Calu3 (cell line): ENCODE results near the gene PSORS1C2. TPM values are rescaled to one million over a fixed set of nuclear protein-coding genes. Genes with fewer than 3 reads are reported as not detected.

Source experiments
- BruUV-seq: library from RNA; stranded (reverse); fragments of 400-500 nt; replicated peaks from 2 replicates; lab custom pipeline; 2021; lab: Mats Ljungman, UMichigan
- CTCF ChIA-PET: fragments of 300-600 bp; sonication (Branson Sonifier 250); formaldehyde crosslinking; loops from one replicate; lab custom pipeline; 2022; ENCODE audit warnings: antibody characterized with exemption; lab: Charles Lee
- DNase-seq: peaks from one replicate; pipeline ENCODE4 v3.0.0; 2022
- H3K27ac Mint-ChIP-seq: one replicate; pipeline ENCODE4 v1.8.0; 2022; ENCODE audit warnings: mixed read lengths; ENCODE audit not compliant: unreplicated experiment
- H3K27me3 Mint-ChIP-seq: one replicate; pipeline ENCODE4 v1.8.0; 2022; ENCODE audit warnings: mixed read lengths; ENCODE audit not compliant: unreplicated experiment
- H3K36me3 Mint-ChIP-seq: one replicate; pipeline ENCODE4 v1.8.0; 2022; ENCODE audit warnings: mild to moderate bottlenecking, moderate library complexity, mixed read lengths; ENCODE audit not compliant: insufficient read depth, unreplicated experiment
- H3K4me1 Mint-ChIP-seq: one replicate; pipeline ENCODE4 v1.8.0; 2022; ENCODE audit warnings: mild to moderate bottlenecking, low read depth, mixed read lengths; ENCODE audit not compliant: unreplicated experiment
- H3K4me3 Mint-ChIP-seq: one replicate; pipeline ENCODE4 v1.8.0; 2022; ENCODE audit warnings: mild to moderate bottlenecking, low read depth, moderate library complexity, mixed read lengths; ENCODE audit not compliant: unreplicated experiment
- H3K9me3 Mint-ChIP-seq: one replicate; pipeline ENCODE4 v1.8.0; 2022; ENCODE audit warnings: low read depth, mixed read lengths; ENCODE audit not compliant: unreplicated experiment
- CTCF ChIP-seq: fragments of 200-600 bp; IDR thresholded peaks from one replicate; pipeline ENCODE4 v1.8.0; 2022; ENCODE audit warnings: antibody characterized with exemption; ENCODE audit not compliant: unreplicated experiment
- intact Hi-C: fragments of 100-400 bp; cut with micrococcal nuclease; formaldehyde crosslinking; loops from one replicate; pipeline ENCODE4 v1.10.0; 2022; ENCODE audit not compliant: unreplicated experiment
- total RNA-seq: library from RNA; stranded (reverse); gene quantifications from 2 replicates; pipeline ENCODE4 v1.2.3, GENCODE V29; 2022

The PSORS1C2 gene
- total RNA-seq, 1 experiment from 2014 or later, result not detected

- Mint-ChIP-seq H3K27me3 (no peaks in the 10 kb centered on the region), H3K4me3 (peak overlapping the region; percentile 42), H3K27ac (peak overlapping the region; percentile 91), H3K36me3 (peaks cover 39% of the 10 kb centered on the region), H3K4me1 (peaks cover 56% of the 10 kb centered on the region), H3K9me3 (no peaks in the 10 kb centered on the region)
- no peak for TF ChIP-seq CTCF
- no TSS peak for BruUV-seq
- intact Hi-C loops, result no loop called here
- DNase-seq, result peak; percentile 99
- CTCF ChIA-PET, result interaction anchor here (0.9 kb wide), 1 partner anchor 21 kb away, joined by 4 read pairs; no protein-coding TSS in a partner anchor
These were observed 15.8 kb downstream of the PSORS1C2 start for GRCh38 chr6:31122791-31123706.

GRCh38 chr6:31121131-31121790 lies 17.6 kb downstream of the PSORS1C2 start:
- Mint-ChIP-seq H3K4me3 (no peak overlapping the region), H3K9me3 (no peaks in the 10 kb centered on the region), H3K36me3 (peaks cover 21% of the 10 kb centered on the region), H3K27me3 (no peaks in the 10 kb centered on the region), H3K27ac (peak overlapping the region; percentile 19), H3K4me1 (peaks cover 48% of the 10 kb centered on the region)
- no peak for TF ChIP-seq CTCF
- DNase-seq, result no peak
- BruUV-seq, result no TSS peak
- intact Hi-C loops, result no loop called here
- CTCF ChIA-PET, result interaction anchor here (0.7 to 1.2 kb wide), 2 partner anchors 42 to 48 kb away, joined by 3 to 4 read pairs; no protein-coding TSS in a partner anchor

DNA sequence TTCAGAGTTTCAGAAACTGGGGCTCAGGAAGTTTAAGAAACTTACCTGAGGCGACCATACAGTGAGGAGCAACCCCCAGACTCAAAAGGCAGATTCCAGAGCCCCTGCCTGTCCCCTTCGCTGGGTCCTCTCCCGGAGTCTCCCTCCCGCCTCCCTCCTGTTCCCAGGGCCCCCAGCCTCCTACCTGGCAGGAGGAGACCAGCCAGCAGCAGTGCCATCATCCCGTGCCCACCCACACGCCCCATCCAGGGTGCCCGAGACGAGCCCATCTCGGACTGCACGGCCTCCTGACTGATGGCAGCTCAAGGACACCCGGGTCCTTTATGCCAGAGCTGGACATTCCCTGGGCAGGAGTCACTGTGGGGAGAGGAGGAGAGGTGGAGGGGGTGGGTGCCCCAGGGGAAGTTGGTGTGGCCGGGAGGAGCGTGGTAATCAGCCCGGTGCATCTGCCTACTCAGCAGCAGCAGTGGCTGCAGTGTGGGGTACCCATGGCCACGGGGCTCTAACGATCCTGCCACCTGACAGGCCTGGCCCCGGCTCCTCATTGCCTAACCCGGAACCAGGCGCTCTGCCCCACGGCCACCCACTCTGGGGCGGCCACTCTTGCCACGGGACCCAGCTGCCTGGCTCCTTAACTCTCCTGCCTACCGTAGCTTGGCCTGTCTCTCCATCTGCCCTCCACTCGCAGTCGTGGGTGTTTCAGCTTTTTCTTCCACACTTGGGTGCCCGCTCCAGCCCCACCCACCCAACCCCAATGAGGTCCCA lies 18.5 kb downstream of the PSORS1C2 start, which contains the start of gene CDSN:
CDSN (minus strand) TSS at position 296 of the 765 bp plus-strand sequence; CDS start at position 269, 27 bp downstream.
- H3K4me3 Mint-ChIP-seq, result no peak within 1 kb of the TSS
- no TSS peak for BruUV-seq
- H3K27ac Mint-ChIP-seq, result peak within 1 kb of the TSS; percentile 15
- no peaks in the 10 kb centered on the region for H3K9me3 Mint-ChIP-seq
- TF ChIP-seq CTCF, result no peak
- intact Hi-C loops, result no loop called here
- peaks cover 26% of the 10 kb centered on the region for H3K36me3 Mint-ChIP-seq
- H3K4me1 Mint-ChIP-seq, result peaks cover 48% of the 10 kb centered on the region
- CTCF ChIA-PET, result interaction anchor here (0.7 kb wide), 1 partner anchor 342 kb away, joined by 3 read pairs; no protein-coding TSS in a partner anchor
- no peaks in the 10 kb centered on the region for H3K27me3 Mint-ChIP-seq
- no peak for DNase-seq

GRCh38 chr6:31118178-31118577 lies 20.7 kb downstream of the PSORS1C2 start:
- no TSS peak for BruUV-seq
- H3K4me1 Mint-ChIP-seq, result peaks cover 42% of the 10 kb centered on the region
- no peaks in the 10 kb centered on the region for H3K9me3 Mint-ChIP-seq
- TF ChIP-seq CTCF, result no peak
- H3K27ac Mint-ChIP-seq, result no peak overlapping the region
- intact Hi-C loops, result no loop called here
- no peak overlapping the region for H3K4me3 Mint-ChIP-seq
- peaks cover 27% of the 10 kb centered on the region for H3K36me3 Mint-ChIP-seq
- CTCF ChIA-PET, result interaction anchor here (0.5 to 1.3 kb wide), 3 partner anchors 16 to 53 kb away, joined by 3 to 4 read pairs (median 4); no protein-coding TSS in a partner anchor
- no peak for DNase-seq
- H3K27me3 Mint-ChIP-seq, result no peaks in the 10 kb centered on the region
